T-helper 9 cell (primary cell): ENCODE data around the gene CAPN10.
"Not testable (repeated sequence)": the region's sequence is repeated elsewhere in the genome, so short reads cannot be mapped to it uniquely, and the experiment has no call there.

ENCODE experiments used
- DNase-seq: peaks from one replicate; pipeline ENCODE4 v3.0.0-alpha.2; 2020
- total RNA-seq, 2 donors: gene quantifications; one replicate each; lab custom pipeline; 2026; lab: John Stamatoyannopoulos, UW

CAPN10 gene, protein sequence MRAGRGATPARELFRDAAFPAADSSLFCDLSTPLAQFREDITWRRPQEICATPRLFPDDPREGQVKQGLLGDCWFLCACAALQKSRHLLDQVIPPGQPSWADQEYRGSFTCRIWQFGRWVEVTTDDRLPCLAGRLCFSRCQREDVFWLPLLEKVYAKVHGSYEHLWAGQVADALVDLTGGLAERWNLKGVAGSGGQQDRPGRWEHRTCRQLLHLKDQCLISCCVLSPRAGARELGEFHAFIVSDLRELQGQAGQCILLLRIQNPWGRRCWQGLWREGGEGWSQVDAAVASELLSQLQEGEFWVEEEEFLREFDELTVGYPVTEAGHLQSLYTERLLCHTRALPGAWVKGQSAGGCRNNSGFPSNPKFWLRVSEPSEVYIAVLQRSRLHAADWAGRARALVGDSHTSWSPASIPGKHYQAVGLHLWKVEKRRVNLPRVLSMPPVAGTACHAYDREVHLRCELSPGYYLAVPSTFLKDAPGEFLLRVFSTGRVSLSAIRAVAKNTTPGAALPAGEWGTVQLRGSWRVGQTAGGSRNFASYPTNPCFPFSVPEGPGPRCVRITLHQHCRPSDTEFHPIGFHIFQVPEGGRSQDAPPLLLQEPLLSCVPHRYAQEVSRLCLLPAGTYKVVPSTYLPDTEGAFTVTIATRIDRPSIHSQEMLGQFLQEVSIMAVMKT
- 50.0 to 82.1 reads per million in 2 donors for total RNA-seq

DNA sequence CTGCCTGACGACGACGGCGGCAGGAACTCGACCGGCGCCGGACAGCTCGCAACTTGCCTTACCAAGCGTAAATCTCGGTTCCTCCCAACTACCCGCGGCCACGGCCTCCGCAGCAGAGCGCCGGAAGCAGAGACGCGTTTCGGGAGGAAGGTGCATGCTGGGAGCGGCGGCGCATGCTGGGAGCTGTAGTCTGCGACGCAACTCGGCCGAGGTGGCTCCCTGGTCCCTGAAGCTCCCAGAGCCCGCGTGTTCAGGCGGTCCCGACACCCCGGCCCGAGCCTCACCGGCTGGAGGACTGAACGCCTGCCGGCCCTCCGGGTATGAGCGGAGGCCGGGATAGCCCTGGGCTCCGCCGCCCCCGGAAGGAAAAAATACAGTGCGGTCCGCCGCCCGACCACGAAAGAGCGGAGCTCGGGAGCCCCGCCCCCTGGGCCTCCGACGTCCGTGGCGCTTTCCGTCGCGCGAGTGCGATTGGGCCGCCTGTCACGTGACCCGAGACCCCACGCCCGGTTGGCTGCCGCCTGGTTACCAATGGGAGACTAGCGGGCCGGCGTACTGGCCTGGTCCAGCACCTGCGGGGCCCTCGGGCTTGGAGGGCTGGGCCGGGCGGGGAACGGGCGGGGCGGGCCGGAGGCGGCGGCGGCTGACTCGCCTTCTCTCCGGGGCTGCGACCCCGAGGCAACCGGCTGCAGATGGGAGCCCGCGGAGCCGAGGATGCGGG lies at the start of gene CAPN10:
Gene CAPN10 (plus strand): TSS at position 537 of the 721 bp plus-strand sequence. CDS start 178 bp downstream, at position 715.
- peak; percentile 95 for DNase-seq

DNA sequence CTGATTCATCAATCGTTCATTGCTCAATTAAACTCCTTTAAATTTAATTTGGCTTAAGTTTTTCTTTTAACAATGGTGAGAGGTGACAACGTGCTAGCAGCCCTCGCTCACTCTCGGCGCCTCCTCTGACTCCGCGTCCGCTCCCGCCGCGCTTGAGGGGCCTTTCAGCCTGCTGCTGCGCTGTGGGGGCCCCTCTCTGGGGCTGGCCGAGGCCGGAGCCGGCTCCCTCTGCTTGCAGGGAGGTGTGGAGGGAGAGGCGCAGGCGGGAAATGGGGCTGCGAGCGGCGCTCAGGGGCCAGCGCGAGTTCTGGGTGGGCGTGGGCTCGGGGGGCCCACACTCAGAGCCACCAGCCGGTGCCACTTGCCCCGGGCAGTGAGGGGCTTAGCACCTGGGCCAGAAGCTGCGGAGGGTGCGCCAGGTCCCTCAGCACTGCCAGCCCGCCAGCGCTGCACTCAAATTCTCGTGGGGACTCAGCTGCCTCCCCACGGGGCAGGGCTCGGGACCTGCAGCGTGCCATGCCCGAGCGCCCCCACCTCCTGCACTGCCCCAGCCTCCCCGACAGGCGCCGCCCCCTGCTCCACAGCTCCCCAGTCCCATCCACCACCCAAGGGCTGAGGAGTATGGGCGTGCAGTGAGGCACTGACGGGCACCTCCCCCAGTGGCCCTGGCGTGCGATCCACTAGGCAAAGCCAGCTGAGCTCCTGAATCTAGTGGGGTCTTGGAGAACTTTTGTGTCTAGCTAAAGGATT lies 48.3 kb upstream of the CAPN10 start:
- no peak for DNase-seq

DNA sequence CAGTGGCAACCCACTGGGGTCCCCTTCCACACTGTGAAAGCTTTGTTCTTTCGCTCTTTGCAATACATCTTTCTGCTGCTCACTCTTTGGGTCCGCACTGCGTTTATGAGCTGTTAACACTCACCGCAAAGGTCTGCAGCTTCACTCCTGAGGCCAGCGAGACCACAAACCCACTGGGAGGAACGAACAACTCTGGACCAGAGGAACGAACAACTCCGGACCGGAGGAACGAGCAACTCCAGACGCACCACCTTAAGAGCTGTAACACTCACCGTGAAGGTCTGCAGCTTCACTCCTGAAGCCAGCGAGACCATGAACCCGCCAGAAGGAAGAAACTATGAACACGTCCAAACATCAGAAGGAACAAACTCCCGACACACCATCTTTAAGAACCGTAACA lies 47.4 kb upstream of the CAPN10 start:
- DNase-seq: not testable (repeated sequence)

DNA sequence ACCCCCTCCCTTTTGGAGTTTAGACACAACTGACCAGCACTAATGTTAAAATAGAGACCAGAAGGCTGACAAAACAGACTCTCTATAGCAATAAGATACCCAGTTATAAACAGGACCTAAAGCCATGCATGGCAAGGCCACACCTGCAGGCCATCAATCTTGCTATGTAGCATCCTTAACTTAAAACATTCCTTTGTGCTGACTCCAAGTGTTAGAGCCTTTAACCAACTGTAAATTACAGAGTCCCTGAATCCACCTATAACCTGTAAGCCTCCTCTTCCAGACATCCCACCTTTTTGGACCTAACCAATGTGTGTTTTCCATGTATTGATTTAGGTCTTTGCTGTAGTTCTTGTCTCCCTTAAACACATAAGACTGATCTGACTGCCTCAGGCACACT lies 46.6 kb upstream of the CAPN10 start:
- no peak for DNase-seq

DNA sequence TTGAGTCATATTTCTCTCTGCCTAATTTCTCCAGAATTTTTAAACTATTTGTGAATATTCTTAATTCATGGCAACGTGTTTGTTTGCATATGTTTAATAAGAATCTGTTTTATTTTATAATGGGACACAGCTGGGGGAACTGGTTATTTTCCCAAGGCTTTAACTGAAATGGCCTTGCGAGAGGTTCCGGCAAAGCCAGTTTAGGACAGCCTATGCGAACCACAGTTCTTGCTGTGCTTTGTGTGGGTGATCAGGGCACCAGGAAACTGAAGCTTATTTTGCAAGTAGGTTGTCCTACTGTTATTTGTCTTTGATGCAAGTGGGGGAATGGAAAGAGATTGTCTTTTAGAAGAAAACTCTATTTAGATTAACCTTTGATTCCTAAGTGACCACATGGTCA lies 35.2 kb upstream of the CAPN10 start:
- no peak for DNase-seq

- DNase-seq: no peak
Observed at GRCh38 chr2:240551811-240552210, 34.7 kb upstream of the CAPN10 start.

DNA sequence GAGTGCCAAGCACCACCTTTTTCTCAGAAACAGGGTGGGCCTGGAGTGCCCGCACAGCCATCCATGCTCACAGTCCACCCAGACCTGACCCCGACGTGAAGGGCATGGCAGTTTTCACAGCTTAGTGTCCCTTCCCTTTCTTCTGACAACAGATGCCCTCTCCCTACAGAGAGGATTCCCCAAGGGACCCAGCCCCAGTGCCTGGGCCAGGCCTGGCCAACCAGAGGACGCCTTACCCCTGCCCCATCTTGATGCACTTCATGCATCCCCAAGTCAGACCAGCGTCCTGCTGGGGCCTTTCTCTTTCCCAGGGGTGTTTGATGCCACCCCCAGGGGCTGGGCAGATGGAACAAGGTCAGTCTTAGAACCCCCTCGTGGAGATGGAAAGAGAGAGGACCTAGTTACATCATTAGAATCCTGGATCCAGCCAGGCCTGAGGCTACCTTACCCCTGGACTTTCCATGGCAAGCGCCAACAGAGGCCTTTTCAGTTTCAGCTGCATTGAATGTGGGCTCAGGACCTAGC lies 32.5 kb upstream of the CAPN10 start:
- DNase-seq: no peak

DNA sequence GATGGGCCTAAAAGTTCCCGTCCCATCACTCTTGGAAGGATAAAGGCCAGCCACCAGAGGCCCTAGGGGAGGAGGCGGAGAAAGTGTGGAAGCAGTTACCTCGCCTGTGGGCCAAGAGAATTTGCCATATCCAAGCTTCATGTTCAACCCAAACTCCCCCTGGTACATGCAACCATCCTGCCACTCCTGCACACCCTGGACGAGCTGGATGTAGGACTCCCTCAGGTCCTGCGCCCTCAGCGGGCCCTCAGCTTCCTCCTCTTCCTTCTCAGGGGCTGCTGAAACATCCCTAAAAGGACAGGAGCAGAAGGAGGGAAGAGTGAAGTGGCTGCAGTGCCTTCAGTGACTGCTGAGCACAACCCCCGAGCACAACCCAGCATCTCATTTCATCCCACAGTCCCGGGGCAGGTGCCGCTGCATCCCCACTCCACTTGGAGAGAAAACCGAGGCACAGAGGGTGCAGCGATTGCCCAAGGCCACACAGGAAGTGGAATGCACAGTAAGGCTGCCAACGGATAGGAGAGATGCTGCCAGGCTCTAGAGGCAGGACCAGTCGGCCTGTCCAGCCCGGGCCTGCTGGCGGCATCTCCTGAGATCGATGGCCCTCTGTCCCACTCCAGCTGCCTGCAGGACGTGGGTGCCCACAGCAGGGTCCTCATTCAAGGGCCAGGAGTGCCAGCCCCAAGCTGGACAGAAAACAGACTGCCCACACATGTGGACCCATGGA lies 31.6 kb upstream of the CAPN10 start:
- DNase-seq: no peak

DNA sequence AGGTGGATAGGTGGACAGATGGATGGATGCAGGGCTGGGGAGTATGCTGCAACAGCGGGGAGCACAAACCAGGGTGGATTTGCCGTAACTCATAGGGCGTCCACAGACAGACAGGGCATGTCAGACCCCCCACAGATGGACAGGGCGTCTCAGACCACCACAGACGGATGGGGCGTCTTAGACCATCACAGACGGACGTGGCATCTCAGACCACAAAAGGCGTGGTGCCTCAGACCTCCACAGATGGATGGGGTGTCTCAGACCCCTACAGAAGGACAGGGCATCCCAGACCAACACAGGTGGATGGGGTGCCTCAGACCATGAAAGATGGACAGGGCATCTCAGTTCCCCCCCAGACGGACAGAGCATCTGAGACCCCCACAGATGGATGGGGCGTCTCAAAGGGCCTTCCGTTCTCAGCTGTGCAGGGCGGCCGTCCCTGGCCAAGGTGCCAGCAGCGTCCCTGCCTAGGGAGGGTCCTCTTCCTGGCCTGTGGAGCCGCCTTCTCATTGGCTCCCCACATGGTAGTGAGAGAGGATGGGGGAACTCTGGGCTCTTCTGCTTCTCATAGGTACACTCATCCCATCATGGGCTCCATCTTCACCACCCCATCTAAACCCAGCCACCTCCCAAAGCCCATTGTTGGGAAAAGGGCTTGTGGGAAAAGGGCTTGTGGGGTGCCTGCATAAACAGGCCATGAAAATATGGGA lies 30.8 kb upstream of the CAPN10 start:
- no peak for DNase-seq

DNA sequence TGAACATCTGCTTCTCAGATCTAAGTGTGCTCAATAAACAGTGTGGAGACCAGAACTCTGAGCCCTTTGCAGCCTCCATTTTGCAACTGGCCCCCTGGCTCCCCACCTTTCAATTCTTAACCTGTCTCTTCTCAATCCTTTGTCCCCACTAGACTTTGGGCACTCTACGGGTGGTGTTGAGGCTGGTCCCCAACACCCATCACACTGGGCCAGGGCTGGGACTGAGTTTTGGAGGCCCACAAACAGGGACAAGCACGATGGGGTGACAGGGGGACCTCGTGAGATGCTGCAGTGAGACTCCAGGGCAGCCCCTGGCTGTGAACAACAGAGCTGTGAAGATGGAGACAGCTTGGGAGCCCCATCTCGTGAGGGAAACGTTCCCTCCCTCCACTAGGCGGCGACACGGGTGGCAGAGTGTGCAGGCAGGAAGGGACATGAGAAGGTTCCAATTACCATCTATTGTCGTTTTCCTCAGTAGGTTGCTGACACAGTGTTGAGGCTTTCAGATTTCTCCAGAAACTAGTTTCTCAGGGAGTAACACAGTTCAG lies 29.9 kb upstream of the CAPN10 start:
- peak; percentile 67 for DNase-seq

DNA sequence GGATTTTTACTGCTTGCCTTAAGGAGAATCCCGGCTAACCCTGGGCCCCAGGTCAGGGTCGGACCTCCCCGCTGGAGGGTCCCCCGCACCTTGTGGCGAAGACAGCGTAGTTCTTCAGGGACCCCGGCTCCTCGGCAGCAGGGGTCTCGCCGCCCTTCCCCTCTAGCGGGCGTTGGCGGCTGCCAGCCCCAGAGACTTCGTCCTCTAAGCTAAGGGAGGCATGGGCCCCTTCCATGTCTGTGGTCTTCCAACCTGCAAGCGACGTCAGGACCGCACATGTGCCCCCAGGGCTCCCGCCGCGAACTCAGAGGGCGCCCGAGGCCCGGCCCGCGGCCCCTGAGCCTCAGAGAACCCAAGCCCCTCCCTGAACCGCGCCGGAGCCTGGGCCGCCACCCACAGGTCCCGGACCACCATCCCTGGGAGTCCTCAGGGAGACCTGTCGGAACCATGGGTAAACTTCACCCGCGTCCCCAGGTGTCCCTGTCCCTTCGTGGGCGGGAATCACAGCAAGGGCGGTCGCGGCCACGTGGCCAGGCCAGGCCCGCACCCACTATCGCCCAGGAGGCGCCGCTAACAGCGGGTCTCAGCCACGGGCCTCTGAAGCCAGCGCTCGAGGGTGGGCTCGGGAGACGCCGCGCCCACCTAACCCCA lies 29.3 kb upstream of the CAPN10 start:
- DNase-seq: no peak

DNA sequence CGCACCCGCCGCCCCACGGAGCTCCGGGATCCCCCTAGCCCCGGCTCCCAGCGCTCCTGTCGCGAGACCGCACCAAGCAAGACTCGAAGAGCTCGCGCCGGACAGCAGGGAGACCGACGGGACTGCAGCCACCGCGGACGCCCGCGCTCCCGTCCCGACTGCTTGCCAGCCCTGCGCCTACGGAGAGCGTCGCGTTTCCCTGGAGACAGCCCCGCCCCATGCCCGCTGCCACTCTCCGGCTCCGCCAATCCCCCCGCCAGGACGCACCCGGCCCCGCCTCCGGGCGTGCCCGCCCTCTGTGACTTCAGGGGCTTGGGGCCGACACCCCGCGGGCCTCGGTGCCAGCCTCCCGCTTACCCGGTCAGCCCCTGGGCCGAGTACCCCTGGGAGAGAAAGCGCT lies 28.7 kb upstream of the CAPN10 start, which contains the start of gene ANKMY1:
Gene ANKMY1 (minus strand): TSS at position 181 of the 400 bp plus-strand sequence. CDS start 653 bp downstream, outside the sequence.
- DNase-seq: peak; percentile 34

DNA sequence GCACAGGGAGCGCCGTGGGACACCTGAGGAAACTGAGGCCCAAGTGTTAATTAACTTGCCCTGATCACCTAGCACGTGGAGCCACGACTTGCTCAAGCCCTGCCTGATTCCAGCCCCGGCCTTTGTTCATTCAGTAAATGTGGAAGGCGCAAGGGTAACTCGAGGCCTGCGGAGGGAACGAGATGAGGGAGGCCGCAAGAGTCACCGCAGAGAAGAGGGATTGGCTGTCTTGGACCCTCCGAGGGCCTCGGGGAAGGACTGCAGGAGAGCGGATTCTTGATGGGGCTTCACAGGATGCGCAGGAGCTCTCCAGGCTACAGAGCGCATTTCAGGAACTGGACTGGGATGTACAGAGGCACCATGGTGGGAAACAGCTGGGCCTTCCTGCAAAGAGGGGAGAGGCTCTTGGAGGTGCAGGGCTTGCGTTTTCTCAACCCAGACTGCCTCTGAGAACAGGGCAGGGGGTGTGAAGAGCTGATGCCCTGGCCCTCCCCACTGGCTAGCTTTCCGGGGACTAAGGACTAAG lies 28.2 kb upstream of the CAPN10 start:
- DNase-seq: no peak

- no peak for DNase-seq
Observed at GRCh38 chr2:240559286-240559685, 27.2 kb upstream of the CAPN10 start.

DNA sequence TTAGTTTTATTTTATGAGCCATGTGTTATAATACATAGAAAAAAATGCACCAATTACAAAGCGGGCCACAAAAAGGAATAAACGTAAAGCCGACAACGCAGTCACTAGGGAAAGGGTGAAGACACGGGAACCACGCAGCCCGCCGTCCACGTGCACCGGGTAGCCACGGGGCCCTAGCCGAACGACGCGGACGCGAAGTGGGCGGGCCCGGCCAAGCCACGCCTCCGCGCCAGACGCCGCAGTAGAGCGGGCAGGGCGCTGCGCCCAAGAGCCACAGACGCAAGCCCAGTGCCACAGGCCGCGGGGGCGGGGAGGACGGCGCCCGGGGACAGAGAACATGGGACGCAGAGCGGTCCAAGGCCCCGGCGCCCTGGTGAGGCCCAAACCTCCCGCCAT lies 26.5 kb upstream of the CAPN10 start, which contains the start of gene DUSP28:
Gene DUSP28 (plus strand): TSS at position 274 of the 396 bp plus-strand sequence. CDS start 328 bp downstream, outside the sequence.
- peak; percentile 83 for DNase-seq

DNA sequence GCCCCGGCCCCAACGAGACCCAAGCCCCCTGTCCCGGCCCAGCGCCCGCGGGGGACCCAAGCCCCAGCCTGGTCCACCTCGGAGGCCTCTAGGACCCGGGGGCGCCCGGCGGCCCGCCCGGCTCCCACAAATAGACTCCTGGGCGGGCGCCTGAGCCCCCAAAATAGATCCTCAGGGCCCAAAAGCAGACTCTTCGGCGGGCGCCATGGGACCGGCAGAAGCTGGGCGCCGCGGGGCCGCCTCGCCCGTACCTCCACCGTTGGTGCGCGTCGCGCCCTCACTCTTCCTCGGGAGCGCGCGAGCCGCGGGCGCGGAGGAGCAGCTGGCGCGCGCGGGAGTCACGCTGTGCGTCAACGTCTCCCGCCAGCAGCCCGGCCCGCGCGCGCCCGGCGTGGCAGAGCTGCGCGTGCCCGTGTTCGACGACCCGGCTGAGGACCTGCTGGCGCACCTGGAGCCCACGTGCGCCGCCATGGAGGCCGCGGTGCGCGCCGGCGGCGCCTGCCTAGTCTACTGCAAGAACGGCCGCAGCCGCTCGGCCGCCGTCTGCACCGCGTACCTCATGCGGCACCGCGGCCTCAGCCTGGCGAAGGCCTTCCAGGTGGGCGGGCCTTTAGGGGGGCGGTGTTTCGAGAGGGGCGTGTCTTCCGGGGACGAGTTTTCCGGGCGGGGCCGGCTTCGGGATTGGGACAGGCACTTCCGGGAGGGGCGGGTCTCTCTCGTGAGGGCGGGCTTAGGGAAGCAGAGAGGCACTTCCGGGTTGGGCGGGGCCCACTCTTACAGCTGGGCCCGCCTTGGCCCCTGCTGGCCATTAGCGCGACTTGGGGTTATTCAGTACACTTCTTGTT lies 25.8 kb upstream of the CAPN10 start:
- peak; percentile 100 for DNase-seq

GRCh38 chr2:240561325-240561971 lies 25.1 kb upstream of the CAPN10 start:
- no peak for DNase-seq

DNA sequence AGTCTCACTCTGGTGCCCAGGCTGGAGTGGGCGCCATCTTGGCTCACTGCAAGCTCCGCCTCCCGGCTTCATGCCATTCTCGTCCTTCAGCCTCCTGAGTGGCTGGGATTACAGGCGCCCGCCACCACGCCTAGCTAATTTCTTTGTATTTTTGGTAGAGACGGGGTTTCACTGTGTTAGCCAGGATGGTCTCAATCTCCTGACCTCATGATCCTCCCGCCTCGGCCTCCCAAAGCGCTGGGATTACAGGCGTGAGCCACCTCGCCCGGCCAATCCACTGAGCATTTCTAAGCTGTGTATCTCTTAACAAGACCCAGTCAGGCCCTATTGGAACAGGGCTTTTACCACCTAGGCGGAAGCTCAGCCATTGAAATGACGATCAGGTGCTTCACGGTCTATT lies 23.3 kb upstream of the CAPN10 start:
- not testable (repeated sequence) for DNase-seq
